ENCODE data around the gene SYT2. TPM values are rescaled to one million over a fixed set of nuclear protein-coding genes. Genes with fewer than 3 reads are reported as not detected.

The SYT2 gene
- total RNA-seq, 4 donors from 2014 or later, result 0.28 TPM; not detected in 3

DNA sequence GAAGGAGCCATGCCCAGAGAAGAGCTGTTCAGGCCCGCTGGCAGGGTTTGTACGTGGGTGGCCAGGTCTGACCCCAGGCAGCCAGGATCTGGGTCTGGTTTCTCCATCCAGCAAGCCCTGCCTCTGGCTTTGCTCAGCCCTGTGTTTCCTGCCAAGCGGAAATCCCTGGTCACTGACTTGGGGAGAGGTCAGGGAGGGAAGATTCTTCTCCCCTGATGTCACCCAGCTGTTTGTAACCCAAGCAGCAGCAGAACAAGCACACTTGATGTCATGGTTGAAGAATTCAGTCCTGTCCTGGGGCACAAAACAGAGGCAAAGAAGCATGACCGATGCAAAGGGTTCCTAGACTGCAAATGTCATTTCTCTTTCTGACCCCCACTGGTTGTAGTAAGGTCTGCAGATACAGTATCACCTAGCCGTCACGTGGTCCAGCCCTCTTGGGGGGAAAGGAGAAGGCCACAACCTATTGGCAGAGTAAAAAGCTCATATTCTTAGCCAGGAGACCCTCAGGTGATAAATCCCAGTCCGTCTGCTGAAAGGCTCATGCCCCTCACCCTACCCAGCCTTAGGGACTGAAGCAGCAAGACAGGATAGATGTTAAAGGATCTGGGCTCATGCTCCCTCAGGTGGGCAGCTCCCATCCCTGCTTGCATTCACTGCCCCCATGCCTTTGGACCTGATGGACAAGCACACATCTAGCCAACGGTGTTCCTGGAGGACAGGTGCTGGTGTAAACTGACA lies 120.9 kb downstream of the SYT2 start:
- H3K9me3 ChIP-seq, result no peaks in the 10 kb centered on the region
- peaks cover 0 to 8% (median 0%) of the 10 kb centered on the region in 4 donors for H3K4me1 ChIP-seq
- H3K36me3 ChIP-seq, result no peaks in the 10 kb centered on the region
- H3K4me3 ChIP-seq, result no peak overlapping the region
- no peaks in the 10 kb centered on the region for H3K27me3 ChIP-seq
- TF ChIP-seq POLR2A (IDR thresholded peaks at IDR 0.05) (no peak), CTCF (IDR thresholded peaks at IDR 0.05) (no peak)
- H3K27ac ChIP-seq, result peak overlapping the region; percentile 62 to 82 (median 70)
- peak in 2 of 3 donors; percentile 28 to 74 for DNase-seq

DNA sequence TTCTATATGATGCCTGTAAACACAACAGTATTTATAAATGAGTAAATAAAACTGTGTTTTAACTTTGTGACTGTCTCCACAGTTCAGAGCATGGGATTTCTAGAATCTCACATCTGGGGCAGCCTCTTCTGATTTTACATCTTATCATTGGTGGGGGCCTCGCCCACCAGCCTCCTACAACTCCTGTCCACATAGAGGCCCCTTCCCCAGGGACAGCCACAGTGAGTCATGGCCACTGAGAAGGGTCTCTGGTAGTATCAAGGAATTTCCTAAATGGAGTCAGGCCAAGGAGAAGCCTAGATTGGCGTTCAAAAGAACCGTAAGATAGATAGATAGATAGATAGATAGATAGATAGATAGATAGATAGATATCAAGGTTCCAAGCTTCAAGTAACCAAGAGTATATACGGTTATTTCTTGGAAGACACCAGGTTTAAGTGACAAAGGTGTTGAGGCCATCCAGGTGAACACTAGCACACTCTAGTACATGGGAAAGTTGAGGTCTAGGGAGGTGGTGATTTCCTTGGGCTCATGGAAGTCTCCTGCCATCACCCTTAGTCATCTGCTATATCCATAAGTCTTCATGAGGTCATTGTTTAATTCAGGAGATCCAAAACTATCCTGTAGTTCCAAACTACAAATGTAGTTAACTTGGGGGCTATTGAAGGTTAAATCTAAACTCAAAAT lies 121.6 kb downstream of the SYT2 start:
- H3K4me1 ChIP-seq, result peaks cover 0 to 8% (median 0%) of the 10 kb centered on the region in 4 donors
- no peaks in the 10 kb centered on the region for H3K27me3 ChIP-seq
- no peak for DNase-seq
- peak overlapping the region in 3 of 4 donors; percentile 49 to 82 (median 78) for H3K27ac ChIP-seq
- TF ChIP-seq POLR2A (IDR thresholded peaks at IDR 0.05) (no peak), CTCF (IDR thresholded peaks at IDR 0.05) (no peak)
- no peak overlapping the region for H3K4me3 ChIP-seq
- H3K9me3 ChIP-seq, result no peaks in the 10 kb centered on the region
- H3K36me3 ChIP-seq, result no peaks in the 10 kb centered on the region

DNA sequence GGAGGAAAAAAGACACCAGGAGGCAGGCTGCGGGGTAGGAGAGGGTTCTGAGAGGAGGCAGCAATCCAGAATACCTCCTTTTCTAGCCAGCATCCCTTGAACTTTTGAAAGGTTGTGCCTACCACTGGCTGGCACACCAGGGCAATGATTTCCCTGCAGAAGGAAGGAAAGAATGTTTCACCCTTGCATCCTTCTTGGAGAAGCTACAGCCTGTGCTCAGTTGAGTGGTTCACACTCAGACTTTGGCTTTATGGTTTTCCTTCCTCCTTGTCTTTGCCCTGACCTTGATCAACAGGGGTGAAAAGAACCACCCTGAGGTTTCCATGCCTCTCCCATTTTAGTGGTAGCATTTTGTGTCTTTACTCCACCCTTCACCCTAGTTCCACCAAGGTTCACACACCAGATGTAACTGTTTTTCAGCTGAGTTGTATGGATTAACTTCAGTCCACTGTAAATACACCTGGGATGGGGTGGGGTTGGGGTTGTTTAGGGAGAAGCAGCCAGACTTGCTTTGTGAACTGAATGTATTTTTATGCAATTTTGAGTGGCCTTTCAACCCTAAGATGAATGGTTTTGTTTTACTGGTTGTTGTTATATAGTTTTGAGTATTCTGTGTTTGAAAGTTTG lies 122.3 kb downstream of the SYT2 start:
- Histone ChIP-seq H3K27me3 (no peaks in the 10 kb centered on the region), H3K27ac (peak overlapping the region in 3 of 4 donors; percentile 49 to 82 (median 78)), H3K4me1 (peaks cover 0 to 8% (median 0%) of the 10 kb centered on the region in 4 donors), H3K36me3 (no peaks in the 10 kb centered on the region), H3K4me3 (no peak overlapping the region), H3K9me3 (no peaks in the 10 kb centered on the region)
- TF ChIP-seq CTCF (IDR thresholded peaks at IDR 0.05) (no peak), POLR2A (IDR thresholded peaks at IDR 0.05) (no peak)
- DNase-seq, result no peak

- H3K9me3 ChIP-seq, result no peaks in the 10 kb centered on the region
- DNase-seq, result no peak
- no peak overlapping the region for H3K4me3 ChIP-seq
- peaks cover 0 to 8% (median 0%) of the 10 kb centered on the region in 4 donors for H3K4me1 ChIP-seq
- no peak for TF ChIP-seq POLR2A (IDR thresholded peaks at IDR 0.05)
- no peak for TF ChIP-seq CTCF (IDR thresholded peaks at IDR 0.05)
- H3K36me3 ChIP-seq, result peaks cover 0 to 2% (median 0%) of the 10 kb centered on the region in 3 donors
- no peaks in the 10 kb centered on the region for H3K27me3 ChIP-seq
- peak overlapping the region in 2 of 4 donors; percentile 8 to 78 for H3K27ac ChIP-seq
Measured at GRCh38 chr1:202586871-202587270, 123.4 kb downstream of the SYT2 start.

- H3K27ac ChIP-seq, result peak overlapping the region in 2 of 4 donors; percentile 8 to 78
- peak in 2 of 3 donors; percentile 33 to 64 for DNase-seq
- TF ChIP-seq POLR2A (IDR thresholded peaks at IDR 0.05), result no peak
- TF ChIP-seq CTCF (IDR thresholded peaks at IDR 0.05), result no peak
- no peak overlapping the region for H3K4me3 ChIP-seq
- peaks cover 0 to 8% (median 0%) of the 10 kb centered on the region in 3 donors for H3K36me3 ChIP-seq
- no peaks in the 10 kb centered on the region for H3K9me3 ChIP-seq
- H3K27me3 ChIP-seq, result no peaks in the 10 kb centered on the region
- H3K4me1 ChIP-seq, result peaks cover 0 to 8% (median 0%) of the 10 kb centered on the region in 4 donors
Measured at GRCh38 chr1:202586018-202586821, 124.0 kb downstream of the SYT2 start.

Measured in Peyer's patch (tissue), 4 donors.